Pancreas (tissue), 10 donors: ENCODE results near the gene CDC42SE2. TPM values are rescaled to one million over a fixed set of nuclear protein-coding genes. Genes with fewer than 3 reads are reported as not detected.
"Not testable (repeated sequence)": the region's sequence is repeated elsewhere in the genome, so short reads cannot be mapped to it uniquely, and the experiment has no call there.

Experiments
- ATAC-seq, 4 donors: fragments of 200-7000 bp; cut with Tn5 transposase; one replicate each; pipeline versions ENCODE4 v1.8.0 to v1.9.1; 2020; ENCODE audit warnings: mild to moderate bottlenecking in 4 of 4, moderate library complexity in 4 of 4
- DNase-seq, 6 donors: peaks; one replicate each; pipeline ENCODE4 v3.0.0-alpha.2; 2020
- FAIRE-seq: peaks from 2 replicates; lab custom pipeline; 2012; peaks lifted over from hg19 to GRCh38; lab: Jason Lieb, UNC
- H3K27ac ChIP-seq, 4 donors: fragments of 200-600 bp; sonication (generic); 1 replicate in 3 of 4; 2 replicates in 1 of 4; pipeline versions ENCODE4 v1.5.0 to v1.8.0; 2020
- H3K27me3 ChIP-seq, 4 donors: fragments of 200-600 bp; one replicate each; pipeline ENCODE4 v1.8.0; 2021
- H3K36me3 ChIP-seq, 3 donors: fragments of 200-600 bp; sonication (generic) in 1 of 3; one replicate each; pipeline versions ENCODE4 v1.5.0 to v1.8.0; 2020 to 2021
- H3K4me1 ChIP-seq, 3 donors: fragments of 200-600 bp; one replicate each; pipeline ENCODE4 v1.8.0; 2021
- H3K4me3 ChIP-seq, 4 donors: fragments of 200-600 bp; sonication (generic) in 2 of 4; one replicate each; pipeline versions ENCODE4 v1.5.0 to v1.8.0; 2020 to 2021
- H3K9me3 ChIP-seq, 4 donors: fragments of 200-600 bp; one replicate each; pipeline ENCODE4 v1.8.0; 2021
- WGBS, 2 donors: extraction: QIAGEN DNeasy Blood & Tissue Kit; methylation state at CpG; one replicate each; pipeline ENCODE4 v1.1.7; 2013; 5-methylcytosine and 5-hydroxymethylcytosine counted together
- intact Hi-C, 3 donors: fragments of 100-400 bp; cut with DNase I; formaldehyde crosslinking; loops; one replicate each; pipeline versions ENCODE4 v1.11.1 to v1.14.2; 2022
- polyA plus RNA-seq, 2 donors: library from polyadenylated mRNA; stranded (reverse); fragments of 200-250 nt; gene quantifications; one replicate each; pipeline ENCODE4 v1.2.3, GENCODE V29; 2013
- total RNA-seq, 6 donors: library from RNA; stranded (reverse); fragmentation: NEBNext Ultra II Directional in 4 of 6; extraction: Animal tissue kit (Norgen Biotek cat#: 25700) in 4 of 6; gene quantifications; one replicate each; pipeline versions ENCODE4 v1.2.1 to v1.2.4, GENCODE V29; 2021 to 2023
- TF ChIP-seq, protein P1 (sequence below), 4 donors: fragments of 200-600 bp; sonication (generic) in 3 of 4; IDR thresholded peaks; one replicate each; pipeline versions ENCODE4 v1.5.0 to v1.8.0; 2021; ENCODE audit warnings: antibody characterized with exemption in 4 of 4
- donor health status: healthy with polysubstance abuse.
- donor health status: DM: no; HTN: no; CAD: no; lungs with moderate emphysema.
- donor health status: DM: no; HTN: no; CAD: no.
- donor health status: control.
- donor health status: control.
- donor health status: Bipolar disorder and iron deficiency.
- donor health status: DM: yes; HTN: yes; CAD: no.
- donor health status: DM: no; HTN: no; CAD: no.
- donor health status: DM: no; HTN: no; CAD: no.
- donor health status: DM: yes; HTN: yes; CAD: no.

The CDC42SE2 gene
- total and polyA plus RNA-seq, 8 donors: 10.7 to 30.5 (median 20.3) TPM

- intact Hi-C loops: loop anchor here in 1 of 3 donors (10.0 kb wide), 1 partner anchor 122 kb away; no protein-coding TSS in a partner anchor
- Histone ChIP-seq H3K4me1 (peaks cover 0 to 32% (median 23%) of the 10 kb centered on the region in 3 donors), H3K4me3 (no peak overlapping the region), H3K9me3 (no peaks in the 10 kb centered on the region), H3K27ac (no peak overlapping the region), H3K27me3 (no peaks in the 10 kb centered on the region), H3K36me3 (no peaks in the 10 kb centered on the region)
- DNase-seq: no peak
- TF ChIP-seq, protein P1, sequence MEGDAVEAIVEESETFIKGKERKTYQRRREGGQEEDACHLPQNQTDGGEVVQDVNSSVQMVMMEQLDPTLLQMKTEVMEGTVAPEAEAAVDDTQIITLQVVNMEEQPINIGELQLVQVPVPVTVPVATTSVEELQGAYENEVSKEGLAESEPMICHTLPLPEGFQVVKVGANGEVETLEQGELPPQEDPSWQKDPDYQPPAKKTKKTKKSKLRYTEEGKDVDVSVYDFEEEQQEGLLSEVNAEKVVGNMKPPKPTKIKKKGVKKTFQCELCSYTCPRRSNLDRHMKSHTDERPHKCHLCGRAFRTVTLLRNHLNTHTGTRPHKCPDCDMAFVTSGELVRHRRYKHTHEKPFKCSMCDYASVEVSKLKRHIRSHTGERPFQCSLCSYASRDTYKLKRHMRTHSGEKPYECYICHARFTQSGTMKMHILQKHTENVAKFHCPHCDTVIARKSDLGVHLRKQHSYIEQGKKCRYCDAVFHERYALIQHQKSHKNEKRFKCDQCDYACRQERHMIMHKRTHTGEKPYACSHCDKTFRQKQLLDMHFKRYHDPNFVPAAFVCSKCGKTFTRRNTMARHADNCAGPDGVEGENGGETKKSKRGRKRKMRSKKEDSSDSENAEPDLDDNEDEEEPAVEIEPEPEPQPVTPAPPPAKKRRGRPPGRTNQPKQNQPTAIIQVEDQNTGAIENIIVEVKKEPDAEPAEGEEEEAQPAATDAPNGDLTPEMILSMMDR (IDR thresholded peaks at IDR 0.05): no peak
- ATAC-seq: no peak
- 94 to 95% methylated on average over 5 of the region's 5 CpGs for WGBS, 2 donors
- FAIRE-seq: no peak
Measured at GRCh38 chr5:131396630-131397273, 132.9 kb downstream of the CDC42SE2 start.

GRCh38 chr5:131399007-131399406 lies 135.2 kb downstream of the CDC42SE2 start:
- not testable (repeated sequence) for FAIRE-seq, H3K36me3 ChIP-seq, DNase-seq, H3K27me3 ChIP-seq, H3K27ac ChIP-seq, H3K9me3 ChIP-seq, ATAC-seq, H3K4me3 ChIP-seq
- intact Hi-C loops: loop anchor here in 1 of 3 donors (10.0 kb wide), 1 partner anchor 124 kb away; no protein-coding TSS in a partner anchor
- H3K4me1 ChIP-seq: peaks cover 0 to 13% (median 6%) of the 10 kb centered on the region in 3 donors
- 91 to 95% methylated on average over 6 of the region's 6 CpGs for WGBS, 2 donors

DNA sequence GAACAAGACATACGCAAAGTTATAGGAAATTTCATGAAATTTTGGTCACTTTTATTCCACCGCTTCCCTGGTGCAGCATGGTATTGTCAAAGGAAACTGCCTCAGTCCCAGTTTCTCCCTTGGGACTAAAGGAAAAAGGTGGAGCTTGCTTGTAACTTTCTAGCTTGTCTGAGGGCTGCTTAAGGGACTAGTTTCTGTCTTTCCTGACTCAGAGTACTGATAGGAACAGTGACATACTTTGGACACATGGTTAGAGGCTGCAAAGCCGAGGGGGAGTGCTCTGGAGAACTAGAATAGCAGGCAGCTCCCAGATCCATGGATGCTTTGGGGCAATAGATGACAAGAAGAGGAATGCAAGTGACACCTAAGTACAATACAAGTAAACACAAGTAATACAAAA lies 136.7 kb downstream of the CDC42SE2 start:
- H3K4me3 ChIP-seq: no peak overlapping the region
- H3K4me1 ChIP-seq: no peaks in the 10 kb centered on the region
- no peaks in the 10 kb centered on the region for H3K27me3 ChIP-seq
- H3K27ac ChIP-seq: no peak overlapping the region
- H3K9me3 ChIP-seq: no peaks in the 10 kb centered on the region
- WGBS, 2 donors: 98 to 100% methylated on average over 3 of the region's 3 CpGs
- intact Hi-C loops: loop anchor here in 1 of 3 donors (10.0 kb wide), 1 partner anchor 226 kb away; the partner anchor contains the start of gene LYRM7
- DNase-seq: no peak
- TF ChIP-seq, protein P1 (IDR thresholded peaks at IDR 0.05): no peak
- ATAC-seq: no peak
- H3K36me3 ChIP-seq: no peaks in the 10 kb centered on the region
- FAIRE-seq: no peak

GRCh38 chr5:131405674-131406073 lies 141.8 kb downstream of the CDC42SE2 start:
- no peaks in the 10 kb centered on the region for H3K36me3 ChIP-seq
- no peak for FAIRE-seq
- peaks cover 0 to 5% (median 0%) of the 10 kb centered on the region in 3 donors for H3K4me1 ChIP-seq
- H3K4me3 ChIP-seq: no peak overlapping the region
- no peak for ATAC-seq
- DNase-seq: no peak
- 89 to 91% methylated on average over 2 of the region's 2 CpGs for WGBS, 2 donors
- no peaks in the 10 kb centered on the region for H3K27me3 ChIP-seq
- TF ChIP-seq, protein P1 (IDR thresholded peaks at IDR 0.05): no peak
- H3K27ac ChIP-seq: no peak overlapping the region
- no peaks in the 10 kb centered on the region for H3K9me3 ChIP-seq
- intact Hi-C loops: loop anchor here in 1 of 3 donors (10.0 kb wide), 1 partner anchor 231 kb away; the partner anchor contains the start of gene LYRM7

DNA sequence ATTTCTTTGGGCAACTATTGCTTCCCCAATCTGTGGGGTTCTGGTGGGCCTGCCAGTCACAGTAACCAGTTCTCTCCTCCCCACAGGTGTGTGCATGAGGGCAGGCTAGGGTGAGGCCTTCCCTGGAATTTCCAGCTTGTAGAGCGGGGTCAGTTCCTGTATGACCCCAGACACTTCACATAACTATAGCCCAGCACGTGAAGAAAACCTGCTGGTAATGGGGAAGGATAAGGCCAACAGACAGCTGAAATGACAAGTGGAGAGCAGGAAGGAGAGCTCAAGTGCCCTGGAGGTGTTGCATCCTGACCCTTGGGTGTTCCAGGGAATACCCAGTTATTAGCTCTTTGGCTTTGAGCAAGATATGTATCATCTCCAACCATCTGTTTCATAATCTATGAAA lies 142.2 kb downstream of the CDC42SE2 start:
- H3K27ac ChIP-seq: no peak overlapping the region
- H3K4me3 ChIP-seq: no peak overlapping the region
- intact Hi-C loops: loop anchor here in 1 of 3 donors (10.0 kb wide), 1 partner anchor 231 kb away; the partner anchor contains the start of gene LYRM7
- 84 to 86% methylated on average over 2 of the region's 2 CpGs for WGBS, 2 donors
- DNase-seq (no peak), ATAC-seq (no peak), FAIRE-seq (no peak)
- peaks cover 0 to 5% (median 0%) of the 10 kb centered on the region in 3 donors for H3K4me1 ChIP-seq
- no peaks in the 10 kb centered on the region for H3K27me3 ChIP-seq
- no peaks in the 10 kb centered on the region for H3K9me3 ChIP-seq
- H3K36me3 ChIP-seq: no peaks in the 10 kb centered on the region
- TF ChIP-seq, protein P1 (IDR thresholded peaks at IDR 0.05): no peak
